ENCODE measurements around the gene RPLP1. TPM values are rescaled to one million over a fixed set of nuclear protein-coding genes. Genes with fewer than 3 reads are reported as not detected.

Gene RPLP1
- total RNA-seq, 6 experiments from 2014 or later, result 164 to 536 (median 471) TPM

DNA sequence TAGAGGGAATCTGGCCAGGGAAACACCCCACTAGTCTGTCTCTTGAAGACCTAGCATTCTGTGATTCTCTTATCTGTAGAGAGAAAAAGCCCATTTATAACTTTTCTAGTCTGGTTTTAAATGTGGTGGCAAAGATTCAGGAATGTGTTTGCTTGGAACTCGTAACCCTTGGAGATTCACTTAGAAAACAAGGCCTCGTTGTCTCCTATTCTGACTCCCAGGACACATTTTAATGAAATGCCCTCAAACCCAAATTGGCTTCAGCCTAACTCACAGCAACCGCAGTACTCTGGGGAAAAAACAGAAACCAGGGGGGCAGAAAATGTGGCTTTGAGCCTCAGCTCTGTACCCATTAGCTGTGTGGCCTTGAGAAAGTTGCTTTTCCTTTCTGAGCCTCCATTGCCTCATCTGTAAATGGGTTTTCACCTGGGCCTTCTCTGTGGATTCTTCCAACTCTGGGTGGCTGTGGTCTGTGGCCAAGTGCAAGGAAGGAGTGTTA, 36.5 kb downstream of the RPLP1 start:
- no peak overlapping the region for H3K27ac ChIP-seq

DNA sequence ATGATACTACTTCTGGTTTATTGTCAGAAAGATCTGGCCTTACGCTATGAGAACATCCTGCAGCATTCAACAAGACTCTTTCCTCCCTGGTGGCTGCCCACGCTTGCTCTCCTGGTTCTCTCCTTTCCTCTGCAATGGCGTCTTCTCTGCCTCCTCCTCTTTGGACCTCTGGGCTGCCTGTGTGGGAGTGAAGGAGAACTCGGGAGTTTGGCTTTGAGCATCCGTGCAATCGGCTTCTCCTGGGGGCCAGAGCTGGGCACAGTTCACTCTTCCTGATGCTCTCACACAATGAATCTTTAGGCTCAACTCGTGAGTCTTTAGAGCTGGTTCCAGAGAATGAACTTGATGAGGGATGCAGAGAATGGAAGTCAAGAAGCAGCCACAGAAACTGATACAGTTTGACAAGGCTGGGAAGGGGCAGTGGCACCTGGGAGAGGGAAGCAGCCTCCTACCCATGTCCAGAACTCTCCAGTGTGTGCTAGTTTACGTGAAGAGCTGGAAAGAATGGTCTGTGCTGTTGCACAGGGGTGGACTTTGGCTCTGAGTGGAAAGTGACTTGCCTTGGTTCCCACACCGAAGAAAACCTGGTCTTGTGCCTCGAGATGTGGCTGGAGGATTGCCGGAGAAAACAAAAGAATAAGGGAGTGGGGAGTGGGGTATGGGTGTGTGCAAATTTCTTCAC, 37.9 kb downstream of the RPLP1 start:
- TF ChIP-seq, protein P1, sequence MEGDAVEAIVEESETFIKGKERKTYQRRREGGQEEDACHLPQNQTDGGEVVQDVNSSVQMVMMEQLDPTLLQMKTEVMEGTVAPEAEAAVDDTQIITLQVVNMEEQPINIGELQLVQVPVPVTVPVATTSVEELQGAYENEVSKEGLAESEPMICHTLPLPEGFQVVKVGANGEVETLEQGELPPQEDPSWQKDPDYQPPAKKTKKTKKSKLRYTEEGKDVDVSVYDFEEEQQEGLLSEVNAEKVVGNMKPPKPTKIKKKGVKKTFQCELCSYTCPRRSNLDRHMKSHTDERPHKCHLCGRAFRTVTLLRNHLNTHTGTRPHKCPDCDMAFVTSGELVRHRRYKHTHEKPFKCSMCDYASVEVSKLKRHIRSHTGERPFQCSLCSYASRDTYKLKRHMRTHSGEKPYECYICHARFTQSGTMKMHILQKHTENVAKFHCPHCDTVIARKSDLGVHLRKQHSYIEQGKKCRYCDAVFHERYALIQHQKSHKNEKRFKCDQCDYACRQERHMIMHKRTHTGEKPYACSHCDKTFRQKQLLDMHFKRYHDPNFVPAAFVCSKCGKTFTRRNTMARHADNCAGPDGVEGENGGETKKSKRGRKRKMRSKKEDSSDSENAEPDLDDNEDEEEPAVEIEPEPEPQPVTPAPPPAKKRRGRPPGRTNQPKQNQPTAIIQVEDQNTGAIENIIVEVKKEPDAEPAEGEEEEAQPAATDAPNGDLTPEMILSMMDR (IDR thresholded peaks at IDR 0.05), result no peak
- no peak for TF ChIP-seq POLR2A (IDR thresholded peaks at IDR 0.05)
- no peak overlapping the region for H3K27ac ChIP-seq
- H3K36me3 ChIP-seq, result no peaks in the 10 kb centered on the region
- H3K9me3 ChIP-seq, result no peaks in the 10 kb centered on the region
- H3K4me3 ChIP-seq, result no peak overlapping the region
- no peaks in the 10 kb centered on the region for H3K27me3 ChIP-seq
- intact Hi-C loops (cut with DNase I), result no loop called here
- DNase-seq (no peak), ATAC-seq (no peak)
- peaks cover 0 to 4% (median 0%) of the 10 kb centered on the region in 4 donors for H3K4me1 ChIP-seq
- 75% methylated on average over 10 of the region's 11 CpGs for WGBS (ENCODE audit: insufficient coverage, low coverage, low lambda C conversion rate, missing lambda C conversion rate)

More for the DNA sequence above, 36.5 kb downstream of the RPLP1 start:
- WGBS (ENCODE audit: insufficient coverage, low coverage, low lambda C conversion rate, missing lambda C conversion rate), result 45% methylated on average over 3 of the region's 3 CpGs
- no peak for ATAC-seq
- Histone ChIP-seq H3K27me3 (no peaks in the 10 kb centered on the region), H3K36me3 (no peaks in the 10 kb centered on the region), H3K9me3 (no peaks in the 10 kb centered on the region), H3K4me3 (no peak overlapping the region), H3K4me1 (peaks cover 0 to 4% (median 0%) of the 10 kb centered on the region in 4 donors)
- peak in 1 of 3 donors; percentile 8 for DNase-seq
- intact Hi-C loops (cut with DNase I), result no loop called here
- TF ChIP-seq, protein P1 (IDR thresholded peaks at IDR 0.05), result no peak
- TF ChIP-seq POLR2A (IDR thresholded peaks at IDR 0.05), result no peak

DNA sequence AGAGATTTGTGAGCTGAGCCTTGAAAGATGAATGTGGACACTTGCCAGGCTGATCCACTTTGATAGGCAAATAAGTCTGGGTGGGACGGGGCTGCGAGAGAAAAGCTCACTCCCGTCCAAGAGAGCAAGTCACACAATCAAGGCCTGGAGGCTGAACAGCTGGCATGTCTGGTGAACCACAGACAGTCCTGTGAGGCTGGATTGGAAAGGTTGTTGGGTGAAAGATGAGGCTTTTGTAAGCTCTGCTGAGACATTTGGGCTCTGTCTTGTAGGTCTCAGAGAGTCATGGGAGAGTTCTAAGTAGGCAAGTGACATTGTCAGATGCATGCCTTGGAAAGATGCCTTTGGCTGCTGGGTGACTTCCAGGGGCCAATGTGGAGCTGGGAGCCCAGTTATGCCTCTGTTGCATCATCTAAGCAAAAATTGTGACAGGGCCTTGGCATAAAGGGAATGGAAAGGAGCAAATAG, 38.5 kb downstream of the RPLP1 start:
- ATAC-seq (peak; percentile 81 to 96 (median 90)), DNase-seq (peak; percentile 62 to 91 (median 84))
- Histone ChIP-seq H3K27ac (no peak overlapping the region), H3K9me3 (no peaks in the 10 kb centered on the region), H3K27me3 (no peaks in the 10 kb centered on the region), H3K4me3 (no peak overlapping the region), H3K36me3 (no peaks in the 10 kb centered on the region), H3K4me1 (peaks cover 0 to 4% (median 0%) of the 10 kb centered on the region in 4 donors)
- TF ChIP-seq, protein P1 (IDR thresholded peaks at IDR 0.05), result no peak
- TF ChIP-seq POLR2A (IDR thresholded peaks at IDR 0.05), result no peak
- intact Hi-C loops (cut with DNase I), result no loop called here
- WGBS (ENCODE audit: insufficient coverage, low coverage, low lambda C conversion rate, missing lambda C conversion rate), result no CpG with 5 or more reads among the region's 3 CpGs

DNA sequence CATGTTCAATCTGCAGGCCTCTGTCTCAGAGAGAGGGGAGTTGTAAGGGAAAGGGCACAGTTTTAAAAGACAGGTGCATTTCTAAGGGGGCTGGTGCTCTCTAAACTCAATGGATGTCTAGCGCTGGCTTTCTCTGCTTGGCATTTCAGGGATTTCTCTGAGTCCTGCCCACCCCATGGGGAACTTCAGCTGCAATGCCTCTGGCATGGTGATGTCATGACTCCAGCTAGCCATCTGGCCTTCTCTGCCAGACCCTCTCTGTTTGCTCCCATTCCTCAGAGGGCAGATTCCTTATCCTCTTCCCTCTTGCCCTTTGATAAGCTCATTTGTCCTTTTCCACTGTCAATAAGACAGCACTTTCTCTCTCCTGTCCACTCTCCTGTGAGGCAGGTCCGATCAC, 40.8 kb downstream of the RPLP1 start:
- WGBS (ENCODE audit: insufficient coverage, low coverage, low lambda C conversion rate, missing lambda C conversion rate), result 86% methylated on average over 2 of the region's 2 CpGs
- Histone ChIP-seq H3K27me3 (no peaks in the 10 kb centered on the region), H3K4me1 (peaks cover 0 to 4% (median 0%) of the 10 kb centered on the region in 4 donors), H3K27ac (no peak overlapping the region), H3K9me3 (no peaks in the 10 kb centered on the region), H3K36me3 (no peaks in the 10 kb centered on the region), H3K4me3 (no peak overlapping the region)
- ATAC-seq (no peak), DNase-seq (no peak)
- no peak for TF ChIP-seq POLR2A (IDR thresholded peaks at IDR 0.05)
- TF ChIP-seq, protein P1 (IDR thresholded peaks at IDR 0.05), result no peak
- intact Hi-C loops (cut with DNase I), result no loop called here
